HG02571 (cell line): ENCODE measurements around the gene ZNF236.

ENCODE experiments used
- ATAC-seq: cut with Tn5 transposase; IDR thresholded peaks from one replicate; pipeline ENCODE4 v1.9.1; 2021; ENCODE audit warnings: mild to moderate bottlenecking, moderate library complexity; ENCODE audit not compliant: unreplicated experiment

Gene ZNF236

GRCh38 chr18:76819411-76820136 is 2.8 kb upstream of the ZNF236 start:
- no peak for ATAC-seq

DNA sequence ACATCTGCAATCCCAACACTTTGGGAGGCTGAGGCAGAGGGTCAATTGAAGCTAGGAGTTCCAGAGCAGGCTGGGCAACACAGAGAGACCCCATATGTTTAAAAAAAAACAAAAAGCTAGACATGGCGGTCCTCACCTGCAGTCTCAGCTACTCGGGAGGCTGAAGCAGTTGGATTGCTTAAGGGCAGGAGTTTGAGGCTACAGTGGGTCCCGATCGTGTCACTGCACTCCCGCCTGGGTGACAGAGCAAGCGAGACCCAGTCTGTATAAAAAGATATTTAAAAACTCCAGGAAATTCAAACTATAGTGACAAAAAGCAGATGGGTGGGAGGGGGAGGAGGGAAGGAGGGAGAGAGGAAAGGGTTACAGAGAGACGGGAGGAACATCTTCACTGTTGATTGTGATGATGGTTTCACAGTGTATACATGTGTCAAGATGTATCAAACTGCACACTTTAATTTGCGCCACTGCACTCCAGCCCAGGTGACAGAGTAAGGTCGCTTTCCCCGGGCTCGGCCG is 942 bp upstream of the ZNF236 start:
- ATAC-seq, result no peak

DNA sequence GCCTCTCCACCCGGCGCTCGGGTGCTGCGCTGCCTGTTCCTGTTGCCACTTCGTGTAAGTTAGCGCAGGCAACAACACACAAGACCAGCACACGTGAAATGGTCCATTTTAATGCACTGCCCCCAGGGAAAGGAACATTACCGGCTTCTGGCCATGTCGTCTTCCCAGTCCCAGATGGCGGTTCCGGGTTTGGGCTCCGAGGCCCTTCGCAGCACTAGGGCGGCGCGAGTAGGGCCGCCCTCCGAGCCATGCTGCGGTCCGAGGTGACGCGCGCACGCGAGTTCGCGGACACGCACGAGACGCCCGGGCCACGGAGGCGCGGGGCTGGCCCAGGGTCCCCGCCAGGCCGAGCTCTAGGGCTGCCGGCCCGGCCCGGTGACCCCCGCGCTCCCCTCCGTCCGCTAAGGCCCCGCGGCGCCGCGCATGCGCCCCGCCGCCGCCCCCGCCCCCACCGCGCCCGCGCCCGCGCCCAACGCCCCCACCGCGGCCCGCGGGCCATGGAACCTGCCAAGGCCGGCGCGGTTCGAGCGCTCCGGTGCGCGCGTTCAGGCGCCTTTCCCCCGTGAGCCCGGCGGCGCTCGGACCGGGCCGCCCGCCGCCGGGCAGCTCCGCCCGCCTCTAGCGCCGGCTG is 367 bp upstream of the ZNF236 start:
- ATAC-seq, result peak; percentile 39

GRCh38 chr18:76823161-76823538 is 793 bp downstream of the ZNF236 start:
- ATAC-seq, result peak; percentile 0

GRCh38 chr18:76823587-76824011 is 1.2 kb downstream of the ZNF236 start:
- no peak for ATAC-seq

- ATAC-seq, result no peak
Measured at GRCh38 chr18:76824145-76824676, 1.9 kb downstream of the ZNF236 start.

DNA sequence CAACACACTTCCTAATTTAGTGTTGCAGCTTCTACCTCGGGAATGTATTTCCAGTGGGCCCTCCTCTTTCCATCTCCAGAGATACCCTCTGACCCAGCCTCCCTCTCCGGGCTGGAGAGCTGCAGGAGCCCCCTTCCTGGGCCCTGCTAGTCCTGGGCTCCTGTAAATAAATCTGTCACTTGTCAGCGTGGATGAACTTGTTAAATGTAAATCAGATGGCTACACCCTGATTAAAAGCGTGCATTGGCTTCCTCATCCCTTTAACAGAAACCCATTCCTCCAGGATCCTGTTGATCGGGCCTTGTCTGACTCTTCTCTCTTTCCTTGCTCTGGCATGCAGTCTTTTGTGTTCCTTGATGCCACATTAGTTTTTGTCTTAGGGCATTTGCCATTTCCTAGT is 2.4 kb downstream of the ZNF236 start:
- ATAC-seq, result no peak

DNA sequence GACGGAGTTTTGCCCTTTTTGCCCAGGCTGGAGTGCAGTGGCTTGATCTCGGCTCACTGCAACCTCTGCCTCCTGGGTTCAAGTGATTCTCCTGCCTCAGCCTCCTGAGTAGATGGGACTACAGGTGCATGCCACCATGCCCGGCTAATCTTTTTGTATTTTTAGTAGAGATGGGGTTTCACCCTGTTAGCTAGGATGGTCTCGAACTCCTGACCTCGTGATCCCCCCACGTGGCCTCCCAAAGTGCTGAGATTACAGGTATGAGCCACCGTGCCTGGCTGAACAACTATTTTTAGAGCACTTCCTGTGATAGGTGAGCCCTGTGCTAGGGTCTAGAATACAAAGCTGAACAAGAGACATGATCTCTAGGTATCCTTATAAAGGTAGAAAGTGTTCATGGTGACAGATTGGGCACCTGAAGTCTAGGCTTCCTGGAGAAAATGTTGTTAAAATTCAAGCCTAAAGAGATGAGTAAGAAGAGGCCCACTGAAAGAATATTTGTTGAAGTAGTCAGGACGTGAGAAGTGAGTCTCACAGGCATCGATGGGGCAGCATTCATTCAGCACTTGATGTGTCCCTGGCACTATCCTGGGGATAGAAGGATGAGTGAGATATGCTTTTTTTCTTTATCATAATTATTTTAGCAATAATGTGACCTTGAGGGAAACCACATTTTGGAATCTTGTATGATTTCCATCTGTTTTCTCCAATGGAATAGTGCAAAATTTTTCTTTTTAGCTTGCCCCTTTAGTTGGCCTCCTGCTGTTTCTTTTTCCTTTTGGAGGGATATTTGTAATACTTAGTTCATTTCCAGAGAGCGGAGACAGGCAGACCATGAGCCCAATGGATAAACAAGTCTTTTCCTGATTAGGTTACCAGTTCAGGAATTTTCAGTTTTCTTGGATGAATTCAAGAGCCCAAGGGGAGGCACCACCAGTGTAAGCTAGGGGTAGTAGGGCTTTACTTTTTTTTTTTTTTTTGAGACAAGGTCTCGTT is 5.1 kb downstream of the ZNF236 start:
- ATAC-seq, result no peak

DNA sequence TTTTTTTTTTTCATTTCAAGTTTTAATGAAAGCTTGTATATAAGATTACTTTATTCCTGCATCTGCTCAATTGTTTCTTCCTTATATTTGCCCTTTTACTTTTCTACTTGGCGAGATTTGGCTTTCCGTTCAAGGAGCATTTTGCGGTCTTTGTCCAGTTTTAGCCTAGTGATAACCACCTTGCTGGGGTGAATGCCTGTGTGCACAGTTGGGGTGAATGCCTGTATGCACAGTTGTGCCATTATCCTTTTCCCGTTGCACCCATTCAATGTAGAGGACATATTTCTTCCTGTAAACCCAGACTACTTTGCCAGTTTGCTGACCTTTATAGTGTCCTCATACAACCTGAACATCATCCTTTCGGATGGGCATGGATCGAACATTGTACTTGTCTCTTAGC is 12.0 kb downstream of the ZNF236 start:
- no peak for ATAC-seq

- no peak for ATAC-seq
Measured at GRCh38 chr18:76835380-76835779, 13.0 kb downstream of the ZNF236 start.

- ATAC-seq, result no peak
Measured at GRCh38 chr18:76837071-76837470, 14.7 kb downstream of the ZNF236 start.

DNA sequence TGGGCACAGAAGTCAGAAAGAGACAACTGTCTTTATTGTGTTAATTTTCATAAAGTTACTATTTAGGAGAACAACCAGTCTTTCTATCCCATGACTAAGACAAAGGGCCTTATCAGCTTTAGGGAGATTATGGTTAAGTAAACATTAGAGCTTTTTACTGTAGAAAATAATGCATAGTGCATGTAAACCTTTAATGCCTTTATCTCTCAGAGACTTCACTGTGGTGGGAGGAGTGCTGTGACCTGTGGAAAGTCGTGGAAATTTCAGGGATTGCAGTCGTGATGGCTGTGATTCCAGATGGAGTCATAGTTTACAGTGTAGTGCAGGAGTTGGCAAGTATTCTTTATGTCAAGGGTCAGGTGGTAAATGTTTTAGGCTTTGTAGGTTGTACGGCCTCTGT is 15.8 kb downstream of the ZNF236 start:
- no peak for ATAC-seq

GRCh38 chr18:76839086-76839794 is 16.9 kb downstream of the ZNF236 start:
- no peak for ATAC-seq

- ATAC-seq, result no peak
Measured at GRCh38 chr18:76842837-76843530, 20.6 kb downstream of the ZNF236 start.

- no peak for ATAC-seq
Measured at GRCh38 chr18:76844144-76844543, 21.8 kb downstream of the ZNF236 start.

- no peak for ATAC-seq
Measured at GRCh38 chr18:76844742-76845477, 22.6 kb downstream of the ZNF236 start.

DNA sequence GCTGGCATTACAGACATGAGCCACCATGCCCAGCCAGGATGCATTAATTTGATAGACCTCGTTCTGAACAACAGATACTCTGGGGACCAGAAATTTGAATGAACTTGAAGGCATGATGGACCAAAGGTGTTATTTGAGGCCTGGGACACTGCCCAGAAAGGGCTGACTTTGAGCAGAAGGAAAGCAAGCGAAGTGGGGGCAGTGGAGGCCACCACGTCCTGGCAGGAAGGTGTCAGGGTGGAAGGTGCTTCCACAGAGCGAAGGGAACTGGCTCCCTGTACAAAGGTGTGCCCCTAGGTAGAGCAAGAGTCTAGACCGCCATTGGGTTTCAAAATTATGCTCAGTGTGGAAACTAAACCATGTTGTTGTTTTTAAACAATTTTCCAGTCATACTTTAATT is 23.9 kb downstream of the ZNF236 start:
- no peak for ATAC-seq

- no peak for ATAC-seq
Measured at GRCh38 chr18:76847916-76848315, 25.6 kb downstream of the ZNF236 start.

DNA sequence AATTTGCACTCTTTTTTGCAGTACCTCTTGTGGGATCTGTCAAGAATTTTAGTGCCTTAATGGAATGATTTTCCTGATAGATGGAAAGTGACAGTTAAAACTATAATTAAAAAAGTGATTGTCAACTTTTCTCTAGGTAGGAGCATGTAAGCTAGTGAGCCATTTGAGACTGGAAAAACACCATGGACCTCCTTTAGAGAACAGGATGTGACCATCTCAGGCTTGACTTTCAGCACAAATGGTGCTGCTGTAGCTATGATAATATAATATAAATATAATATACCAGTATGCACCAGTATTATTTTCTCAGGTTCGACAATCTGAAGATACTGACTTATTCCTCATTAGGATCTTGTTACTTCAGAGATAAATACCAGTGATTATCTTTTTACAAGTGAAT is 27.8 kb downstream of the ZNF236 start:
- no peak for ATAC-seq
